RWPE1 (cell line): Measurements from ENCODE around the gene HAPLN3.

ENCODE experiments used
- CTCF ChIA-PET: fragments of 350-600 bp; sonication (Branson Sonifier 250); formaldehyde crosslinking; extraction: SDS; loops from one replicate; lab custom pipeline; 2021; lab: Yijun Ruan, JAX
- POLR2A ChIA-PET: fragments of 400-600 bp; formaldehyde crosslinking; extraction: SDS; loops from one replicate; lab custom pipeline; 2020; ENCODE audit warnings: antibody characterized with exemption; ENCODE audit not compliant: low non-redundant PET; lab: Yijun Ruan, JAX
- DNase-seq: peaks from one replicate; pipeline ENCODE4 v3.0.0; 2012; ENCODE audit warnings: low spot score
- H3K27ac ChIP-seq: fragments of 450-650 bp; 2 replicates; pipeline ENCODE4 v1.5.1; 2017
- TF ChIP-seq, protein P1 (sequence below): fragments of 450-650 bp; conservative IDR thresholded peaks from 2 replicates; pipeline ENCODE4 v1.5.1; 2017; ENCODE audit warnings: low read depth, mild to moderate bottlenecking

Gene HAPLN3

DNA sequence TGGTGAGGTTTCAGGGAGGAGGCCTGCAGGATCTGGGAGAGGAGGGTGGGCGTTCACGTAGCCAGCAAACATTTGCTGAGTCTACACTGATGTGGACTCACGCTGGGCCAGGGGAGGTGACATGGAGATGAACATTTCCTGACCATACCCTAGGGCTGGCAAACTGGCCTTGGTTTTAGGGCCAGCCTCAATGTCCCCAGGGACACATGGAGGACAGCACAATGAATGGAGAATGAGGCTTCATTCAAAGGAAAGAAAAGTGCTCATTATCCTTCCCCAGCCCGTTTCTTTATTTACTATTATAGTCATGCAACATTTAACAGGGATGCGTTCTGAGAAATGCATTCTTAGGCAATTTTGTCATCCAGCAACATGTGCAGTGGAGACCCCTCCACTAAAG lies 65.3 kb downstream of the HAPLN3 start:
- ChIA-PET CTCF (interaction anchor here (0.5 kb wide), 1 partner anchor 141 kb away, joined by 4 read pairs; no protein-coding TSS in a partner anchor), POLR2A (no interaction called here)
- TF ChIP-seq, protein P1, sequence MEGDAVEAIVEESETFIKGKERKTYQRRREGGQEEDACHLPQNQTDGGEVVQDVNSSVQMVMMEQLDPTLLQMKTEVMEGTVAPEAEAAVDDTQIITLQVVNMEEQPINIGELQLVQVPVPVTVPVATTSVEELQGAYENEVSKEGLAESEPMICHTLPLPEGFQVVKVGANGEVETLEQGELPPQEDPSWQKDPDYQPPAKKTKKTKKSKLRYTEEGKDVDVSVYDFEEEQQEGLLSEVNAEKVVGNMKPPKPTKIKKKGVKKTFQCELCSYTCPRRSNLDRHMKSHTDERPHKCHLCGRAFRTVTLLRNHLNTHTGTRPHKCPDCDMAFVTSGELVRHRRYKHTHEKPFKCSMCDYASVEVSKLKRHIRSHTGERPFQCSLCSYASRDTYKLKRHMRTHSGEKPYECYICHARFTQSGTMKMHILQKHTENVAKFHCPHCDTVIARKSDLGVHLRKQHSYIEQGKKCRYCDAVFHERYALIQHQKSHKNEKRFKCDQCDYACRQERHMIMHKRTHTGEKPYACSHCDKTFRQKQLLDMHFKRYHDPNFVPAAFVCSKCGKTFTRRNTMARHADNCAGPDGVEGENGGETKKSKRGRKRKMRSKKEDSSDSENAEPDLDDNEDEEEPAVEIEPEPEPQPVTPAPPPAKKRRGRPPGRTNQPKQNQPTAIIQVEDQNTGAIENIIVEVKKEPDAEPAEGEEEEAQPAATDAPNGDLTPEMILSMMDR = no peak
- no peak for DNase-seq
- no peak overlapping the region for H3K27ac ChIP-seq

DNA sequence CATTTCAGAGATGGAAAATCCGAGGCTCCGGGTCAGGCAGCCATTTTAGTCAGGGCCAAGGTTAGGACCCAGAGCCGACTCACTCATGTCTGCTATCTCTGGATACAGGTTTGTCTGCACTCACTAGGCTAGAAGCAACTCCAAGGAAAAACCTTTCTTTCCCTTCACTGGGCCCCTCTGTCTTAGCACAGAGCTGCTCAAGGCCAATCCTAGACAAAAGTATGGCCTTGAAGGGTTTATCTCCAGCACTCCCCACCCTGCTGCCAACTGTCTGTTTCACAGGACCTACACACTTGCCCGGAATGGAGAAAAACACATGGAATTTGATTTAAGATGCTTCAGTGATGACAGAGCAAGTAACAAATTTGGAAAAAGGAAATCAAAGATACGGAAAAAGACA lies 66.6 kb downstream of the HAPLN3 start:
- TF ChIP-seq, protein P1 = no peak
- POLR2A ChIA-PET = no interaction called here
- H3K27ac ChIP-seq = no peak overlapping the region
- DNase-seq = no peak
- CTCF ChIA-PET = no interaction called here
